Kidney (tissue), 14 donors: ENCODE measurements around the gene LHX5. TPM values are rescaled to one million over a fixed set of nuclear protein-coding genes. Genes with fewer than 3 reads are reported as not detected.

Source experiments
- DNase-seq, 5 donors: peaks; one replicate each; pipeline ENCODE4 v3.0.0-alpha.2; 2013 to 2020
- FAIRE-seq: peaks from 2 replicates; lab custom pipeline; 2012; peaks lifted over from hg19 to GRCh38; lab: Jason Lieb, UNC
- H3K27ac ChIP-seq, 2 donors: one replicate each; pipeline ENCODE4 v1.7.0; 2013; ENCODE audit warnings: low read depth in 2 of 2, low read length in 2 of 2, inconsistent platforms in 1 of 2
- H3K27me3 ChIP-seq: one replicate; pipeline ENCODE4 v1.7.1; 2013; ENCODE audit warnings: low read length, inconsistent platforms; ENCODE audit not compliant: control insufficient read depth, insufficient read depth
- H3K36me3 ChIP-seq, 3 donors: one replicate each; pipeline versions ENCODE4 v1.7.0 to v1.7.1; 2013; ENCODE audit warnings: low read length in 3 of 3, control low read depth in 1 of 3, inconsistent platforms in 1 of 3; ENCODE audit not compliant: insufficient read depth in 3 of 3, control insufficient read depth in 2 of 3
- H3K4me1 ChIP-seq, 3 donors: one replicate each; pipeline versions ENCODE4 v1.7.0 to v1.7.1; 2013; ENCODE audit warnings: low read length in 3 of 3, inconsistent platforms in 1 of 3, low read depth in 1 of 3; ENCODE audit not compliant: control insufficient read depth in 2 of 3, insufficient read depth in 2 of 3
- H3K4me3 ChIP-seq, 3 donors: one replicate each; pipeline versions ENCODE4 v1.7.0 to v1.8.1; 2013; ENCODE audit warnings: low read length in 3 of 3, control low read depth in 1 of 3, inconsistent platforms in 1 of 3
- H3K9ac ChIP-seq, 3 donors: one replicate each; pipeline versions ENCODE4 v1.7.0 to v1.7.1; 2013; ENCODE audit warnings: low read length in 3 of 3, control low read depth in 1 of 3, inconsistent platforms in 1 of 3
- H3K9me3 ChIP-seq, 3 donors: one replicate each; pipeline versions ENCODE4 v1.7.0 to v1.7.1; 2013; ENCODE audit warnings: low read length in 3 of 3, control low read depth in 1 of 3, inconsistent platforms in 1 of 3; ENCODE audit not compliant: control insufficient read depth in 2 of 3, insufficient read depth in 1 of 3
- CTCF ChIP-seq: IDR thresholded peaks from 3 replicates; pipeline ENCODE4 v1.5.1; 2012; ENCODE audit warnings: mild to moderate bottlenecking, moderate library complexity, borderline replicate concordance; ENCODE audit not compliant: insufficient read depth; ENCODE audit errors: extremely low read depth
- intact Hi-C: fragments of 100-400 bp; cut with DNase I; formaldehyde crosslinking; loops from one replicate; pipeline ENCODE4 v1.11.1; 2022
- polyA plus RNA-seq: library from polyadenylated mRNA; stranded (reverse); fragments of 350-450 nt; fragmentation: Illumina TruSeq; extraction: RNeasy Lipid Tissue Mini Kit (QIAGEN cat#74804); gene quantifications from one replicate; pipeline ENCODE4 v1.2.3, GENCODE V29; 2014; ENCODE audit warnings: low read depth, low replicate concordance; ENCODE audit not compliant: insufficient read depth
- total RNA-seq: library from RNA; stranded (reverse); fragmentation: NEBNext Ultra II Directional; extraction: Animal tissue kit (Norgen Biotek cat#: 25700); gene quantifications from one replicate; pipeline ENCODE4 v1.2.1, GENCODE V29; 2021
- donor health status: control.
- donor health status: control.
- donor health status: control.
- donor health status: control.
- donor health status: control.
- donor health status: DM: yes; HTN: yes; CAD: no.
- donor health status: Normal renal cell carcinoma (clear cell type).

Gene LHX5
- total and polyA plus RNA-seq, 2 donors from 2014 or later = not detected

- H3K9ac ChIP-seq = no peak overlapping the region
- no peaks in the 10 kb centered on the region for H3K4me1 ChIP-seq
- intact Hi-C loops = no loop called here
- H3K9me3 ChIP-seq = no peaks in the 10 kb centered on the region
- H3K27ac ChIP-seq = no peak overlapping the region
- no peak for FAIRE-seq
- DNase-seq = peak; percentile 60 to 79 (median 73)
- peak; percentile 30 for TF ChIP-seq CTCF
- no peaks in the 10 kb centered on the region for H3K27me3 ChIP-seq
- H3K36me3 ChIP-seq = peaks cover 0 to 2% (median 0%) of the 10 kb centered on the region in 3 donors
- no peak overlapping the region for H3K4me3 ChIP-seq
Measured at GRCh38 chr12:113439606-113440030, 32.1 kb downstream of the LHX5 start.

- FAIRE-seq (no peak), DNase-seq (no peak)
- no peaks in the 10 kb centered on the region for H3K4me1 ChIP-seq
Measured at GRCh38 chr12:113439301-113439597, 32.4 kb downstream of the LHX5 start.

DNA sequence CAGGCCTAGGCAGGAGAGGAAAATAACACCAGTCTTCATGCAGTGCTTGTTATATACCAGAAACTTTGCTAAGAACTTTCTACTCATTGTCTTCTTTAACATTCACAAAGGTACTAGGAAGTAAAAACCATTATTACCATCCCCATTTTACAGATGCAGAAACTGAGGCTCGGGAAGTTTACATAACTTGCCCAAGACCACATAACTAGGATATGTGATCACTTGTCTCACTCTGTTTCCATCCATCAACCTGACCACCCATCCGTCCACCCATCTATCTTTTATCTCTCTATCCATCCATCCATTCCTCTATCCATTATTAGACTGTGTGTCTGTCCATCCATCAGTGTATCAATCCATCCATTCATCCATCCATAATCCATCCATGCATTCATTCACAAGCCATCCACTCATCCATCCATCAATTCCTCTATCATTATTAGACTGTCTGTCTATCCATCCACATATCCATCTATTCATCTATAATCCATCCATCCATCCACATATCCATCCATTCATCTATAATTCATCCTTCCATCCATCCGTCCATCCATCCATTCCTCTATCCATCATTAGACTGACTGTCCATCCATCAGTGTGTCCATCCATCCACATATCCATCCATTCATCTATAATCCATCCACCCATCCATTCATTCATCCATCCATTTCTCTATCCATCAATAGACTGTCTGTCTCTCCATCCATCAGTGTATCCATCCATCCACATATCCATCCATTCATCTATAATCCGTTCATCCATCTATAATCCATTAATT lies 33.0 kb downstream of the LHX5 start:
- no peaks in the 10 kb centered on the region for H3K27me3 ChIP-seq
- no peak overlapping the region for H3K4me3 ChIP-seq
- H3K9me3 ChIP-seq = no peaks in the 10 kb centered on the region
- no peak for DNase-seq
- no peak overlapping the region for H3K27ac ChIP-seq
- intact Hi-C loops = no loop called here
- no peak for TF ChIP-seq CTCF
- FAIRE-seq = no peak
- no peaks in the 10 kb centered on the region for H3K4me1 ChIP-seq
- no peak overlapping the region for H3K9ac ChIP-seq
- peaks cover 0 to 2% (median 0%) of the 10 kb centered on the region in 3 donors for H3K36me3 ChIP-seq

More at GRCh38 chr12:113439301-113439597, 32.4 kb downstream of the LHX5 start:
- no peak overlapping the region for H3K27ac ChIP-seq
- no peaks in the 10 kb centered on the region for H3K9me3 ChIP-seq
- H3K36me3 ChIP-seq = peaks cover 0 to 2% (median 0%) of the 10 kb centered on the region in 3 donors
- H3K27me3 ChIP-seq = no peaks in the 10 kb centered on the region
- H3K9ac ChIP-seq = no peak overlapping the region
- no peak overlapping the region for H3K4me3 ChIP-seq
- no peak for TF ChIP-seq CTCF
- intact Hi-C loops = no loop called here
